Erythroblast (primary cell): ENCODE data around the gene YAP1.

Source experiments
- GATA1 ChIP-seq: IDR thresholded peaks from 2 replicates; pipeline ENCODE4 v1.6.1; 2011; ENCODE audit warnings: low read depth, mild to moderate bottlenecking, control low read depth, low read length, moderate library complexity
- POLR2A ChIP-seq: IDR thresholded peaks from 2 replicates; pipeline ENCODE4 v1.6.1; 2011; ENCODE audit warnings: mild to moderate bottlenecking, low read length

- no peak for TF ChIP-seq POLR2A
- TF ChIP-seq GATA1 = no peak
Measured at GRCh38 chr11:102267609-102268008, 157.4 kb downstream of the YAP1 start.
